NB4 (cell line): ENCODE results near the gene NSD1.
A peak's percentile ranks its signal among the peaks of the same experiment; 100 is the strongest.

Experiments used
- DNase-seq: peaks from one replicate; pipeline ENCODE4 v3.0.0; 2010; ENCODE audit warnings: low read depth
- H3K4me3 ChIP-seq: one replicate; pipeline ENCODE4 v1.5.1; 2011; ENCODE audit warnings: mild to moderate bottlenecking, low read depth, low read length, moderate library complexity
- MYC ChIP-seq: IDR thresholded peaks from 2 replicates; pipeline ENCODE4 v1.6.1; 2011; ENCODE audit warnings: low read depth, low read length
- POLR2A ChIP-seq: IDR thresholded peaks from 2 replicates; pipeline ENCODE4 v1.6.1; 2011; ENCODE audit warnings: mild to moderate bottlenecking; ENCODE audit not compliant: insufficient read length; ENCODE audit errors: extremely low read depth
- TF ChIP-seq, protein P1 (sequence below): IDR thresholded peaks from one replicate; pipeline ENCODE4 v1.5.1; 2012; ENCODE audit warnings: low read depth, low read length
- TF ChIP-seq, protein P2 (sequence below): IDR thresholded peaks from 2 replicates; pipeline ENCODE4 v1.6.1; 2011; ENCODE audit warnings: low read depth, low read length

NSD1 gene

DNA sequence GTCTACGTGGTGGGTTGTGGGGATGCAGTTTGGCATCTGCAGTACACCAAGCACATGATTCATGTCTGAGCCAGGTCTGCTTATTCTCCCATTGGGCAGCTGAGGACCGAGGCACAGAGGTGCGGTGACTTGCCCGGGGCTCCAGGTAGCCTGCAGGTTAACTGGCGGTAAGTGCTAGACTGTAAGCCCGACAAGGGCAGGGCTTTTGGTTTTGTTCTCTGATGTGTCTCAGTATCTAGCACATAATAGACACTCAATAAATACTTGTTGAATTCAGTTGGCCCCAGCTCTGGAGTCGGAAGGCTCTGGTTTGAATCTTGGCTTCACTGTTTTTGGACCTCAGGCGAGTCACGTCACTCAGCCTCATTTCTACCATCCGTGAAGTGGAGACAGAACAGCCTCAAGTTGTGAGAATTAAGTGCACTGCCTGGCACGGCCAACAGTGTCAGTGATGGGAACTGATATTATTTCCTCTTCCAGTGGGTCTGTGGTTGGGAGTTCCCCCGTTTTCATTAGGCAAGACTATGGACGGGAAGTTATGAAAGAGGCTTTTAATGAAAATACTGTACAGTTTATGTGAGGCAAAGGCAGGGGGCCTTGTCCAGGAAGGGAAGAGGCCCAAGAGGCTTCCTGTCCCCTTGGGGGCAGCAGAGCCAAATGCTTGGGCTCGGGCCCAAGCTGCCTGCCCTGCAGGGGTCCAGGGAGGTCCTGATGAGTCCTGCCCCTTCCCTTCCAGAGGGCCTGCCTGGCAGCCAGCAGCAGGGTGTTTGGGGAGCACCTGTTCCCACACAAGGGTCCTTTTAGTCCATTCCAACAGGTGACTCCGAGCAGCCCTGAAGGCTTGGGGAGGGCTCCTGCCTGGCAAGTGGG, 173.3 kb downstream of the NSD1 start:
- peak; percentile 97 for DNase-seq
- TF ChIP-seq, protein P1, sequence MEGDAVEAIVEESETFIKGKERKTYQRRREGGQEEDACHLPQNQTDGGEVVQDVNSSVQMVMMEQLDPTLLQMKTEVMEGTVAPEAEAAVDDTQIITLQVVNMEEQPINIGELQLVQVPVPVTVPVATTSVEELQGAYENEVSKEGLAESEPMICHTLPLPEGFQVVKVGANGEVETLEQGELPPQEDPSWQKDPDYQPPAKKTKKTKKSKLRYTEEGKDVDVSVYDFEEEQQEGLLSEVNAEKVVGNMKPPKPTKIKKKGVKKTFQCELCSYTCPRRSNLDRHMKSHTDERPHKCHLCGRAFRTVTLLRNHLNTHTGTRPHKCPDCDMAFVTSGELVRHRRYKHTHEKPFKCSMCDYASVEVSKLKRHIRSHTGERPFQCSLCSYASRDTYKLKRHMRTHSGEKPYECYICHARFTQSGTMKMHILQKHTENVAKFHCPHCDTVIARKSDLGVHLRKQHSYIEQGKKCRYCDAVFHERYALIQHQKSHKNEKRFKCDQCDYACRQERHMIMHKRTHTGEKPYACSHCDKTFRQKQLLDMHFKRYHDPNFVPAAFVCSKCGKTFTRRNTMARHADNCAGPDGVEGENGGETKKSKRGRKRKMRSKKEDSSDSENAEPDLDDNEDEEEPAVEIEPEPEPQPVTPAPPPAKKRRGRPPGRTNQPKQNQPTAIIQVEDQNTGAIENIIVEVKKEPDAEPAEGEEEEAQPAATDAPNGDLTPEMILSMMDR = peak; percentile 41
- TF ChIP-seq MYC (peak; percentile 59), POLR2A (peak; percentile 46)
- TF ChIP-seq, protein P2, sequence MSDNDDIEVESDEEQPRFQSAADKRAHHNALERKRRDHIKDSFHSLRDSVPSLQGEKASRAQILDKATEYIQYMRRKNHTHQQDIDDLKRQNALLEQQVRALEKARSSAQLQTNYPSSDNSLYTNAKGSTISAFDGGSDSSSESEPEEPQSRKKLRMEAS = peak; percentile 61
- H3K4me3 ChIP-seq = peak overlapping the region; percentile 94

DNA sequence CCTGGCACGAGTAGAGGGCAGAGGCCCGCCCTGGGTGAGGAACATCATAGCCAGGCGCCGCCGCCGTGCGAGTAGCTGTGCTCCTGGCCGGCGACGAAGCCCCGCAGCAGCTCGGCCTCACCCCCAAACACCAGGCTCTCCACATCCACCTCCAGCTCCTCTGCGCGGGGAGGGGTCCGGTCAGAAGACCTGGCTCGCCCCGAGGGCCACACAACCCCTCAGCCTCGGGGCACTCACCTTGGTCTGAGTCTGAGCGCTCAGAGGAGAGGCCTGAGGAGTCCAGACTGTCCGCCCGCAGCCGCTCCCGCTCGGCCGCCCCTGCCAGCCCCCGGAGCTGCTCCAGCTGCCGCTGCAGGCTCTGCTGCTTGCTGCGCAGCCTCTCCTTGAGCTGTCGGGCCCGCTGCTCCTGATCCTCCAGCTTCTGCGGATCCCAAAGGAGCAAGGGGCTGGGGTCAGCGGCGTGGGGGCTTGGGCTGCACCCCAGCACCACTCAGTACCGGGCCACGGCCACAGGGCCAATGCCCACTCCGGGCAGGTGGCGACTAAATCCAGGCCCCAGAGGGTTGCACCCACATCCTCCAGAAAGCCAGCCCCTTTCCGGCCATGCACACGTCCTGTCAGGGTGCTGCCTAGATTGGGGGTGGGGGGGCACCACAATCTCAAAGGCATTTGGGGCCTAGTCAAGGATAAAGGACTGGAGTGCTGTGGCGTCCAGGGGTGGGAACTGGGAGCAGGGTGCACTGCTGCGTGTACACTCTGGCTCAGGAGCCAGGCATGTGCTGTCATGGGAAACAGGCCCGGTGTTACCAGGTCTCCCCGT, 174.2 kb downstream of the NSD1 start:
- TF ChIP-seq POLR2A (peak; percentile 52), MYC (peak; percentile 66; the same call in 1 of the 2 replicates)
- TF ChIP-seq, protein P2 = peak; percentile 65
- TF ChIP-seq, protein P1 = no peak
- peak; percentile 87 for DNase-seq
- H3K4me3 ChIP-seq = peak overlapping the region; percentile 94

DNA sequence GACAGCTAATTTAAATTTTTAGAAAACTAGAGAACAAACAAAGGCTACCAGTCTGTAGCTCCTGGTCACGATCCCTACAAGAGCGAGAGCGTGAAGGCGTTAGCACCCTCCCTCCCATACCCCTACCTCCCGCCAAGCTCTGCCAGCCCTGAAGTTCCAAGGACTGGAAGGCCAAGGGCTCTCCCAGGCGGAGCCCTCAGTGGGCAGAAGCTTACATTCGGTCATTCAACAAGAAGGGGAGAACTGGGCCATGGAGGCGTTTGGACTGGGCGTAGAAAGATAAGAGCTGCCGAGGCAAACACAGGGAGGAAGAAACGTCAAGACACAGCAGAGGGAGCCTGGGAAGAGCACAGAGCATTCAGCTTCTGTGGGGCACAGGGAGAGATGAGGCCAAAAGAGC, 175.2 kb downstream of the NSD1 start:
- TF ChIP-seq POLR2A (no peak), MYC (no peak)
- TF ChIP-seq, protein P2 = no peak
- TF ChIP-seq, protein P1 = no peak
- no peak for DNase-seq
- H3K4me3 ChIP-seq = no peak overlapping the region

DNA sequence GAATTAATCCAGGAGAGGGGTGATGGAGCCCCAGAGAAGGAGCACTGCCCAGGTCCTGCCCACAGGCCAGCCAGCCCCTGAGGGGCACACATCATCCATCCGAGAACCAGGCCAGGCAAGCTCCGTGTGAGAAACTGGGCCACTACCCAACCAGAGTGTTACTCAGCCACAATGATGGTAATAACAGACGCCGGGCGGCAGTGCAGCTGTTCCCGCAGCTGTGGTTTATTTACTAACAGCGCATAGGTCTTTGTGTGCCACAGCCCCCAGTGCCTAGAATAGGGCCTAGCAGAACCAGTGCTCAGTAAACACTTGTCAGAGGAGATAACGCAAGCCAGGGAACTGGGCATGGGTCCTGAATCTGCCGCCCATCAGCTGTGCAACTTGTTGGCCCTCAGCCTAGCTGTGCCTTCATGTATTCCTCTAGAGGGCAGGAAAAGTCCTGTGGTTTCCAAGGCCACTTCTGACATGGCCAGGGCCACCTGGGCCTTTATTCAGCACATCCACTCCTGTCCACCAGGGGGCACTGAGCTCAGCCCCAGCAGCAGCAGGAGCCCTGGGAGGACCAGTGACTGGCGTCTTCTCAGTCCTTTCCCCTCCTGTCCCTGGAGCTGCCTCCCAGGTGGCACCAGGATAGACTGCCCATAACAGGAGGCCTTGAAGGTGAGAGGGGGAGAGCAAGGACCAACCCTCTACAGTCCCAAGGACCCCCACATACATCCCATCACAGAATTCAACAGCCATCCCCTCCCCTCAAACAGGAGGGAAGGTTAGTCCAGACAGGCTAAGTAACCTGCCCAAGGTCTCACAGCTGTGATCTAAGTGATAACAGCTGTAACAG, 176.0 kb downstream of the NSD1 start:
- peak; percentile 81 for DNase-seq
- no peak overlapping the region for H3K4me3 ChIP-seq

DNA sequence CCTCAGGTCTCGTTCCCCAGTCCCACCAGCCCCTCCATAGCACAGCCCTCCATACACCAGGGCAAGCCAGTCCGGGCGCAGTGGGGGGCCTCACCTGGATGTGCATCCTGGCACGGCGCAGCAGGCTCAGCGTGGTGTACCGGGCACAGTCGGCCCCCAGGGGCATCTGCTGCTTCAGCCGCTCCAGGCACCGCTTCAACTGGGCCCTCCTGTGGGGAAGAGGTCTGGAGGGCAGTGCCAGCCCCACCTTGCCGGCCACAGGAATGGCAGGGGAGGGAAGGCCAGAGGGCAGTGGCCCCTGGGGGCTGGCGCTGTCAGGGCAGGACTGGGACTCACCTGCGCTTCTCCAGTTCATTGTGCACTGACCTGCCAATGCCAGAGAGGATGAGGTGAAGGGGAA, 176.8 kb downstream of the NSD1 start:
- no peak for DNase-seq
- TF ChIP-seq POLR2A = no peak
- TF ChIP-seq, protein P1 = no peak
- TF ChIP-seq, protein P2 = no peak
- TF ChIP-seq MYC = no peak
- H3K4me3 ChIP-seq = peak overlapping the region; percentile 74

More for the DNA sequence above, 176.0 kb downstream of the NSD1 start:
- no peak for TF ChIP-seq POLR2A
- TF ChIP-seq, protein P1 = peak; percentile 84
- TF ChIP-seq MYC = no peak
